GM18505 (cell line): ENCODE results near the gene CAPZB.

Source experiments
- ATAC-seq: cut with Tn5 transposase; IDR thresholded peaks from one replicate; pipeline ENCODE4 v1.9.1; 2021; ENCODE audit not compliant: unreplicated experiment
- POLR2A ChIP-seq: IDR thresholded peaks from 4 replicates; pipeline ENCODE4 v1.6.1; 2011; ENCODE audit warnings: borderline replicate concordance; ENCODE audit not compliant: insufficient read depth, insufficient read length; ENCODE audit errors: extremely low read depth

CAPZB gene

GRCh38 chr1:19387045-19387467, 98.3 kb downstream of the CAPZB start:
- no peak for ATAC-seq
- TF ChIP-seq POLR2A, result no peak

DNA sequence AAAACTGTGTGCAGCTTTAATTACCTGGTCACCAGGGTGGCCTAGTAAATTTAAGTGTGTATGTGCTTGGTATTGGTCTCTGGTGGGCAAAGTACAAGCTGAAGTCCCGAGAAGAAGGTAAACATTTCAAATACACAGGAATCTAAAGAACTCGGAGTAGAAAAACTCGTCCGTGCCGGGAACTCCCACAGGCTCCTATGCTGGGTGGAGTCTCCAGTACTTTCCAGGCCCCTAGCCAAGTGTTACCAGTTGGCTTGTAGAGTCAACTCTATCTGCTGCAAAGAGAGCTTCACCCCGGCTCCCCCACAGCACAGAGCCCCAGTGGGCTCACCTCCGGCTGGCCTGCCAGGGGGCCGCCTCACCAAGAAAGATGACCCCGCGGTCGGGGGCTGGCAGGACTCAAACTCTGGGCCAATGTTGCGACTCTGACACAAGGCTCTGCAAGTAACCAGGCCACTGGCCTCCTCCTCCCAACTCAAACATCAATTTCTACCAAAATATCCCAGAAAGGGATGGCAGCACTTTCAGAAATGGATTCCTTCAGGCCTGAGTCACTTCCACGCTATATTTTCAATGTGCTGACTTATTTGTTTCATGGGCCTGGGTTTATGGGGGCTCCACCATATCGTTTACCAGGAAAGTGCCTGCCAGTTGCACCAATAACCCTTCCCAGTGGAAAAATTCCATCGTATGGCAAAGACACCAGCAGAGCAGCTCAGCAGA, 99.3 kb downstream of the CAPZB start:
- no peak for ATAC-seq
- TF ChIP-seq POLR2A, result no peak

- no peak for ATAC-seq
- no peak for TF ChIP-seq POLR2A
These were observed 100.1 kb downstream of the CAPZB start for GRCh38 chr1:19385221-19385620.

- TF ChIP-seq POLR2A, result no peak
- no peak for ATAC-seq
These were observed 100.6 kb downstream of the CAPZB start for GRCh38 chr1:19384772-19385187.

GRCh38 chr1:19384113-19384512, 101.2 kb downstream of the CAPZB start:
- ATAC-seq, result no peak
- TF ChIP-seq POLR2A, result no peak

- ATAC-seq, result no peak
- no peak for TF ChIP-seq POLR2A
These were observed 103.1 kb downstream of the CAPZB start for GRCh38 chr1:19382222-19382621.

DNA sequence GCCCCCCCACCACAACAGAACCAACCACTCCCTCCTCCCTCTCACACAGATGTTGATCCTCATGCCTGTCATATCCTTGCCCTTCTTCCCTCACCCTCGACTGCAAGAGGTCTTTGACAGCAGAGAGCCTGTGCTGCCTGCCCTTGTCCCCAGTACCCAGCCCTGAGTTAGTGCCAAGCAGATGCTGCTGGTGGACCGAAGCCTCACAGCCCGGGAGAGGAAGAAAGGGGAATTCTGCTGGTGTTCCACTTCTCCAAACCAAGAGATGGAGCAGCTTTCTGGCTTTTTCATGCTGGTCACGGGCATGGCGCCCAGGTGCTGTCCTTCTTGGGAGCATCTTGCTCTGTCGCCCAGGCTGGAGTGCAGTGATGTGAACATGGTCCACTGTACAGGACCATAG, 104.1 kb downstream of the CAPZB start:
- TF ChIP-seq POLR2A, result no peak
- no peak for ATAC-seq

GRCh38 chr1:19377812-19378718, 107.3 kb downstream of the CAPZB start:
- no peak for TF ChIP-seq POLR2A
- ATAC-seq, result no peak

DNA sequence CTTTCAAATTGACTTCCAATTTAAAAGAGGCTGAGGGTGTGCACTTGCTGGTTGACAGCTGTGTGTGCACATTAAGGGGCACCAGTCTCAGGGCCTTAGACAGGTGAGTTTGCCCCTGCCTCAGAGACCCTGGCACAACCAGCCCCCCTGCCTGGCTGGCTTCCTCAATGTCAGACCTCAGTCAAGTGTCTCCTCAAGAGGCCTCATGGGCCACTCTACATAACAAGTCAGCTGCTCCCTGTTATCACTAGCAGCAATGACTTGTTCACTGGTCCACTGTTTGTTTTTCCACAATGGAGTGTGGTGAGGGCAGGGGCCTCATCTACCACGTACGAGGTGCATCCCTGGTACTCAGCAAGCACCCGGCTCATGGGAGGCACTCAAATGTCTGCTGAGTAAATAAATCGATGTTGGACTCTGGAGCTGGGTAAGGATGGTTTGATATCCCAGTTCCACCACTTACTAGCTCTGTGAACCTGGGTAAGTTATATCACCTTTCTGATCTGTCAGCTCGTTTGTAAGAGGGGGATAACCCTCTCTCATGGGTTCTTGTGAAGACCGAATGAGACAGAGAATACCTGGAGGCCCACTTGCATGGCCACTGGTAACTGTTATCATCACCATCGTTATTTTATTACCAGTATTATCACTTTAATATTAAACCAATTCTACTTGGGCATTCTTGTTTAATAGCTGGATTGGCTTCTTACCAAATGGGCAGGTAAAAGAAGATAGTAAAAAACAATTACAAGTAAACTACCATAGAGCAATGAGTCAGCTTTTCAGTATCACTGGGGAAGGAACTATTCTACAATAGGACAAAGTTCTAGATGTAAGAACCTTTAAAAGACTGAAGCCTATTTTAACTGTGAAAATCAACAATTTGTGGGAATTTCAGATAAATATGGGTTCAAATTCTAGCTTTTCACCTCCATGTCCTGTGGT, 108.6 kb downstream of the CAPZB start:
- no peak for TF ChIP-seq POLR2A
- ATAC-seq, result no peak

GRCh38 chr1:19375631-19376400, 109.5 kb downstream of the CAPZB start:
- ATAC-seq, result no peak
- TF ChIP-seq POLR2A, result no peak

GRCh38 chr1:19374926-19375325, 110.4 kb downstream of the CAPZB start:
- no peak for TF ChIP-seq POLR2A
- ATAC-seq, result no peak

GRCh38 chr1:19374083-19374801, 111.1 kb downstream of the CAPZB start:
- TF ChIP-seq POLR2A, result no peak
- no peak for ATAC-seq
